GM23248 (cell line): Measurements from ENCODE around the gene MAN1A1. TPM values are rescaled to one million over a fixed set of nuclear protein-coding genes. Genes with fewer than 3 reads are reported as not detected.

ENCODE experiments used
- DNase-seq: peaks from one replicate; pipeline ENCODE4 v3.0.0-alpha.2; 2015
- H2AFZ ChIP-seq: fragments of 200-600 bp; sonication (generic); 2 replicates; pipeline ENCODE4 v1.6.1; 2016; ENCODE audit warnings: antibody characterized with exemption
- H3F3A ChIP-seq: fragments of 200-600 bp; sonication (generic); 2 replicates; pipeline ENCODE4 v1.6.1; 2016; ENCODE audit warnings: mild to moderate bottlenecking, antibody characterized with exemption, mixed run types; ENCODE audit not compliant: insufficient read depth
- H3K27ac ChIP-seq: fragments of 200-600 bp; sonication (generic); 2 replicates; pipeline ENCODE4 v1.5.1; 2016; ENCODE audit warnings: mild to moderate bottlenecking
- H3K27me3 ChIP-seq: fragments of 200-600 bp; sonication (generic); replicated peaks from 2 replicates; pipeline ENCODE4 v1.6.1; 2016; ENCODE audit warnings: mild to moderate bottlenecking; ENCODE audit not compliant: insufficient read depth
- H3K36me3 ChIP-seq: fragments of 200-600 bp; sonication (generic); 2 replicates; pipeline ENCODE4 v1.6.1; 2016; ENCODE audit warnings: low read depth, mild to moderate bottlenecking
- H3K4me1 ChIP-seq: fragments of 200-600 bp; sonication (generic); 2 replicates; pipeline ENCODE4 v1.6.1; 2016; ENCODE audit warnings: mild to moderate bottlenecking; ENCODE audit not compliant: insufficient read depth
- H3K4me2 ChIP-seq: fragments of 200-600 bp; sonication (generic); one replicate; pipeline ENCODE4 v1.6.1; 2016; ENCODE audit warnings: mild to moderate bottlenecking; ENCODE audit not compliant: unreplicated experiment
- H3K4me3 ChIP-seq: fragments of 200-600 bp; sonication (generic); 2 replicates; pipeline ENCODE4 v1.5.1; 2016; ENCODE audit warnings: mild to moderate bottlenecking
- H3K79me2 ChIP-seq: fragments of 200-600 bp; sonication (generic); 2 replicates; pipeline ENCODE4 v1.6.1; 2016; ENCODE audit warnings: mild to moderate bottlenecking; ENCODE audit not compliant: insufficient read depth
- H3K9ac ChIP-seq: fragments of 200-600 bp; sonication (generic); 2 replicates; pipeline ENCODE4 v1.6.1; 2016; ENCODE audit warnings: mild to moderate bottlenecking
- H3K9me2 ChIP-seq: fragments of 200-600 bp; sonication (generic); 2 replicates; pipeline ENCODE4 v1.6.1; 2016; ENCODE audit warnings: mixed run types, mild to moderate bottlenecking, moderate library complexity; ENCODE audit not compliant: insufficient read depth
- H3K9me3 ChIP-seq: fragments of 200-600 bp; sonication (generic); one replicate; pipeline ENCODE4 v1.6.1; 2017; ENCODE audit warnings: low read depth
- H4K20me1 ChIP-seq: fragments of 200-600 bp; sonication (generic); 2 replicates; pipeline ENCODE4 v1.6.0; 2016; ENCODE audit not compliant: insufficient read depth
- EZH2 ChIP-seq: fragments of 200-600 bp; sonication (generic); IDR thresholded peaks from 2 replicates; pipeline ENCODE4 v1.6.1; 2018; ENCODE audit warnings: antibody characterized with exemption, mild to moderate bottlenecking; ENCODE audit not compliant: insufficient read depth, poor library complexity, severe bottlenecking
- EZH2phosphoT487 ChIP-seq: fragments of 200-600 bp; sonication (generic); IDR thresholded peaks from 2 replicates; pipeline ENCODE4 v1.6.1; 2018; ENCODE audit warnings: antibody characterized with exemption, moderate library complexity, mild to moderate bottlenecking, low read depth; ENCODE audit not compliant: insufficient read depth
- WGBS, 2 experiments: methylation state at CpG; one replicate each; pipeline ENCODE4 v1.1.6; 2015 to 2017; ENCODE audit warnings: low lambda C conversion rate in 2 of 2, low coverage in 1 of 2; ENCODE audit errors: missing lambda C conversion rate in 2 of 2; 5-methylcytosine and 5-hydroxymethylcytosine counted together
- in situ Hi-C: fragments of 300-500 bp; cut with MboI; formaldehyde crosslinking; loops from 2 replicates; pipeline ENCODE4 v1.15.0; 2020
- polyA plus RNA-seq: library from polyadenylated mRNA; unstranded; fragments of >200 nt; fragmentation: Nextera tagmentation; extraction: Ambion mirVana; gene quantifications from 2 replicates; pipeline ENCODE4 v1.2.1, GENCODE V29; 2016
- total RNA-seq: library from RNA; depleted of rRNA; stranded (reverse); fragments of >200 nt; shearing (Covaris generic); gene quantifications from 2 replicates; pipeline ENCODE4 v1.2.3, GENCODE V29; 2014

Gene MAN1A1
- total and polyA plus RNA-seq, 2 experiments from 2014 or later = 9.8 to 33.4 TPM

DNA sequence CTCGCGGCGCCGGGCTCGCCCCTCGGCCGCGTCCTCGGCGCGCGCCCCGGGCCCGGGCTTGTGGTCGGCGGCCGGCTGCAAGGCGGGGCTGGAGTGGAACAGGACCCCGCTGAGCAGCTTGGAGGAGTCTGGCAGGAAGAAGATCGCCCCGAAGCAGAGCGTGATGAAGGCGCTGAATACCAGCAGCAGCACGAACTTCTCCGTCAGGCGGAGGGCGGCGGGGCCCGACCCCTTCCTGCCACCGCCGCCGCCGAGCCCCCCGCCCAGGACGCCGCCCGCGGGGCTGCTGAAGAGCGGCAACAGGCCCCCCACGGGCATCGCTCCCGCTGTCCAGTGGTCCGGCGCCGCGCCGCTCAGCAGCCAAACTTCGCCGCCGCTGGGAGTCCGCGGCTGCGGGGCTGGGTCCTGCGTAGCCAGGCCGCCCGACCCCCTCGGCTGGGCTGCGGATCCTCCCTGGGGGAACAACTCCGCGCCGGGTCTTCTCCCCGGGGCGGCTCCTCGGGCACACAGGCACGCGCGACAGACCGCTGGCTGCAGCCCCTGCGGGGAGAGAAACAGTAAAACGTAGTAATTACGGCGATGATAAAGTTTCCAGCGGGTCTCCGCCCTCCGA is 707 bp downstream of the MAN1A1 start:
- peak overlapping the region; percentile 92 for H3K4me2 ChIP-seq
- H3K79me2 ChIP-seq = peaks cover 5% of the 10 kb centered on the region; the same call in 1 of the 2 replicates
- peak; percentile 58 for DNase-seq
- no peaks in the 10 kb centered on the region for H3K27me3 ChIP-seq
- H4K20me1 ChIP-seq = no peaks in the 10 kb centered on the region
- in situ Hi-C loops = loop anchor here (10.0 kb wide), 1 partner anchor 204 kb away; no protein-coding TSS in a partner anchor
- no peaks in the 10 kb centered on the region for H3K36me3 ChIP-seq
- H3K4me3 ChIP-seq = peak overlapping the region; percentile 85
- H3K4me1 ChIP-seq = peaks cover 18% of the 10 kb centered on the region
- no peaks in the 10 kb centered on the region for H3K9me3 ChIP-seq
- H3F3A ChIP-seq = peaks cover 8% of the 10 kb centered on the region; the same call in 1 of the 2 replicates
- H3K27ac ChIP-seq = no peak overlapping the region
- peak overlapping the region; percentile 93 for H2AFZ ChIP-seq
- TF ChIP-seq EZH2 (no peak), EZH2phosphoT487 (no peak)
- 1 to 2% methylated on average over 39 of the region's 75 CpGs for WGBS, 2 experiments
- H3K9me2 ChIP-seq = no peaks in the 10 kb centered on the region
- peak overlapping the region; percentile 91 for H3K9ac ChIP-seq

DNA sequence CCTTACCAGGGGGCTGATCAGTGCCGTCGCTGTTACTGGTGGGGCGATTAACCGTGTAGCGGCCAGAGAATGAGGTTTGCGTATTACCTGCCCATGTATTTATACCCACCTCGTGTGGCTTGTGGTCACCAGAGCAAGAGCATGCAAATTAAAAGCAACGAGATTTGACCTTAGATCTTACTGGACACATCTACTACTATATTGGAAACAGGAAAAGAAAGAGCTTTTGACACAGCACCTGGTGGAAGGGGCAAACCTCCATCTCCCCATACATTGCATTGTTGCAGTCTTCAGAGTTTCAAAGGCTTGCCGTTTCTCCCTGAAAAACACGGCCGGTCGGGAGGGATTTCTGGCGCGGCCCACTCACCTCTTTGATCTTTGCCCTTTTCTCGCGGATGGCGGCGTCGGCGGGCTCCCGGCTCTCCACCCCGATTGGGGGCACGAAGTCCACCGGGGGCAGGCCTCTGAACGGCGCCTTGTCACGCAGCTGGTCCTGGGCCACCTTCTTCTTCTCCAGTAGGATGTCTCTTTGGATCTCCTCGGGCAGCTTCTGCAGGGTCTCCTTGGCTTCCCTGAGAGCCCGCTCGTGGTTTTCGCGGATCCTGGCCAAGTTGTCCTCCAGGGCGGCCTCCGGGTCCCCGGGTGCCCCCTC is 1.3 kb downstream of the MAN1A1 start:
- 2 to 3% methylated on average over 35 of the region's 35 CpGs for WGBS, 2 experiments
- H3K27me3 ChIP-seq = no peaks in the 10 kb centered on the region
- peaks cover 18% of the 10 kb centered on the region for H3K4me1 ChIP-seq
- H4K20me1 ChIP-seq = no peaks in the 10 kb centered on the region
- H3K9me2 ChIP-seq = no peaks in the 10 kb centered on the region
- no peaks in the 10 kb centered on the region for H3K9me3 ChIP-seq
- H3K9ac ChIP-seq = peak overlapping the region; percentile 91
- TF ChIP-seq EZH2 (no peak), EZH2phosphoT487 (no peak)
- H3K36me3 ChIP-seq = no peaks in the 10 kb centered on the region
- peak overlapping the region; percentile 93 for H2AFZ ChIP-seq
- DNase-seq = peak; percentile 49
- H3K4me3 ChIP-seq = peak overlapping the region; percentile 85
- in situ Hi-C loops = loop anchor here (10.0 kb wide), 1 partner anchor 203 kb away; no protein-coding TSS in a partner anchor
- peaks cover 10% of the 10 kb centered on the region; the same call in 1 of the 2 replicates for H3K79me2 ChIP-seq
- peak overlapping the region; percentile 92 for H3K4me2 ChIP-seq
- H3K27ac ChIP-seq = no peak overlapping the region
- H3F3A ChIP-seq = peaks cover 8% of the 10 kb centered on the region; the same call in 1 of the 2 replicates

DNA sequence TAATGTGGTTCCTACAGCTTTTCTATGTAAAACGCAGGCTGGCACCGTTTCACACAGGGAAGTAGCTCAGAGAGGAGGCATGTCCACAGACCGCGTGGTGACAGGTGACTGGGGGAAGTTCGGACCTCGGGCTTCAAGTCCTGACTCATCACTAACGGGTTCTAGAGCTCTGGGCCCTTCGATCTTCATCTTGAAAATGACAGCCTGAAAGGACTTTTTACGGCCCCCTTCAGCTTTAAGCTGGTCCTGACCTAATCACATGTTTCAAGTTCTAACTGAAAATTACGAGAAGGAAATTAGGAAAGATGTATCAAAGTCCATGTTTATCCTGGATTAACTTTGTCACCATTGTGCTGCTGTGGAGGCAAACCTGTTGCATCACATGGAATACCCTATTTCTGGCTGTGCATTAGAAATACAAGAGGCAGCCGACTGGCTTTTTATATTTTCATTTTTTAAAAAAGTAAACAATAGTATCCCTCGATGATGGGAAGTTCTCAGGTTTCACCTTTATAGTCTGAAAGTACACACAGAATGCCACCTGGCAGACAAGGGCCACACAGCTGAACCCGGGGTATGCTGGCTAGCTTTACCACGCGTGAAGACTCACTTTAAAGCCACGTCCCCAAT is 2.0 kb downstream of the MAN1A1 start:
- no peak for TF ChIP-seq EZH2
- no peak for TF ChIP-seq EZH2phosphoT487
- H3K9me2 ChIP-seq = no peaks in the 10 kb centered on the region
- peak; percentile 61 for DNase-seq
- H3K27ac ChIP-seq = no peak overlapping the region
- peak overlapping the region; percentile 91 for H3K9ac ChIP-seq
- H3K4me3 ChIP-seq = peak overlapping the region; percentile 85
- H3K4me2 ChIP-seq = peak overlapping the region; percentile 92
- H3K4me1 ChIP-seq = peaks cover 18% of the 10 kb centered on the region
- H3F3A ChIP-seq = peaks cover 8% of the 10 kb centered on the region; the same call in 1 of the 2 replicates
- H3K9me3 ChIP-seq = no peaks in the 10 kb centered on the region
- no peaks in the 10 kb centered on the region for H4K20me1 ChIP-seq
- no peaks in the 10 kb centered on the region for H3K27me3 ChIP-seq
- H2AFZ ChIP-seq = peak overlapping the region; percentile 93
- no peaks in the 10 kb centered on the region for H3K36me3 ChIP-seq
- in situ Hi-C loops = loop anchor here (10.0 kb wide), 1 partner anchor 203 kb away; no protein-coding TSS in a partner anchor
- 4 to 6% methylated on average over 16 of the region's 16 CpGs for WGBS, 2 experiments
- peaks cover 6% of the 10 kb centered on the region; the same call in 1 of the 2 replicates for H3K79me2 ChIP-seq

DNA sequence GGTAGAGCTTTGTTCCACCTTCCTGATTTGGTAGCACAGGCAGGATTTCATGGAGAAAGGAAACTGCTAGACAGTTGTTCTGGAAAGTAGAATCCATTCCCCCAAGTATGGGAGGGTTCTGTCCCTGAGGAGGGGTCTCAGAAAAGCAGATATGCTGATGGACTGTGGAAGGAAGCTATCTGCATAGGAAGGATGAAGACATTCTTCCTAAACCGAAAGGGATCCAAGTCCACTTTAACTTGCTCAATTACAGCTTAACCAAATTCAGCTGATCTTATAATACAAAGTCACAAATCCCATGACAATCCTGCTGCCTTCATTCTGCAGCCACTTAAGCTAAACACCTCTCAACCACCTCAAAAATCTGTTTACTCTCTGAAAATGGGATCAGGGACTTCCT is 2.6 kb downstream of the MAN1A1 start:
- no peaks in the 10 kb centered on the region for H3K9me2 ChIP-seq
- peak overlapping the region; percentile 93 for H2AFZ ChIP-seq
- 0 to 4% methylated on average over 1 of the region's 1 CpG for WGBS, 2 experiments
- DNase-seq = peak; percentile 40
- H3K79me2 ChIP-seq = peaks cover 6% of the 10 kb centered on the region; the same call in 1 of the 2 replicates
- no peaks in the 10 kb centered on the region for H3K27me3 ChIP-seq
- peaks cover 18% of the 10 kb centered on the region for H3K4me1 ChIP-seq
- no peaks in the 10 kb centered on the region for H3K36me3 ChIP-seq
- no peaks in the 10 kb centered on the region for H4K20me1 ChIP-seq
- TF ChIP-seq EZH2 = no peak
- no peak for TF ChIP-seq EZH2phosphoT487
- H3K9ac ChIP-seq = peak overlapping the region; percentile 91; the same call in 1 of the 2 replicates
- peaks cover 8% of the 10 kb centered on the region; the same call in 1 of the 2 replicates for H3F3A ChIP-seq
- in situ Hi-C loops = loop anchor here (10.0 kb wide), 1 partner anchor 202 kb away; no protein-coding TSS in a partner anchor
- H3K4me3 ChIP-seq = peak overlapping the region; percentile 85
- H3K27ac ChIP-seq = no peak overlapping the region
- H3K4me2 ChIP-seq = peak overlapping the region; percentile 92
- H3K9me3 ChIP-seq = no peaks in the 10 kb centered on the region
